ENCODE measurements around the gene SRSF6.
"Not testable (repeated sequence)": the region's sequence is repeated elsewhere in the genome, so short reads cannot be mapped to it uniquely, and the experiment has no call there.

SRSF6 gene

DNA sequence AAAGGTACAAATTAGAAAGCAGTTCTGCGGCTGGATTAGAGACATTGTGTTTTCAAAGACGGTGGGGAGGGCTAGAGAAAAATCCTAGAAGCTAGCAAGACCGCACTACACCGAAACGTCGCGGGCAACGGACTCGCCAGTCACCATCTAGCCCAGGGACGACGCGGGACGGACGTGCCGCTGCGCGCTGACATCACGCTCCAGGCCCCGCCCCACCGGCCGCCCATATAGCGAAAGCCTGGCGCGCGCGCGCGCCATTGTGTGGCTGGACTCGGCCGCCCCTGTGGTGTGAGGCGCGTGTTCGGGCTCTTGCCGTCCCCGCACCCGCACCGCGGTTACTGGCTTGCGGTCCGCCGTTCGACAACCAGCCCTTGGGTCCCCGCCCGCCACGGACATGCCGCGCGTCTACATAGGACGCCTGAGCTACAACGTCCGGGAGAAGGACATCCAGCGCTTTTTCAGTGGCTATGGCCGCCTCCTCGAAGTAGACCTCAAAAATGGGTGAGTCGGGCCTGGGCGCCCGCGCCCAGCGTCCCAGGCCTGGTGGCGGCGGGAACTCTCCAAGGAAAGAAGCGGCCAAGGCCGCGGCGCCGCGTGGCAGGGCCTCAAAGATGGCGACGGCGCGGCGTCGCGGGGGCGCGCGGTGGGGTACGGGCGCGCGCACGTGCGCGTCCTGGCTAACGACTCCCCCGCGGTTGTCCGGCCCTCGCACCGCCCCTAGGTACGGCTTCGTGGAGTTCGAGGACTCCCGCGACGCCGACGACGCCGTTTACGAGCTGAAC is at the start of gene SRSF6:
Gene SRSF6, plus strand, starts transcription at position 257 of the 782 bp plus-strand sequence. Its CDS starts 138 bp downstream, at position 395.
- no peak for DNase-seq (ENCODE audit: low read depth)
- TF ChIP-seq, protein P1, sequence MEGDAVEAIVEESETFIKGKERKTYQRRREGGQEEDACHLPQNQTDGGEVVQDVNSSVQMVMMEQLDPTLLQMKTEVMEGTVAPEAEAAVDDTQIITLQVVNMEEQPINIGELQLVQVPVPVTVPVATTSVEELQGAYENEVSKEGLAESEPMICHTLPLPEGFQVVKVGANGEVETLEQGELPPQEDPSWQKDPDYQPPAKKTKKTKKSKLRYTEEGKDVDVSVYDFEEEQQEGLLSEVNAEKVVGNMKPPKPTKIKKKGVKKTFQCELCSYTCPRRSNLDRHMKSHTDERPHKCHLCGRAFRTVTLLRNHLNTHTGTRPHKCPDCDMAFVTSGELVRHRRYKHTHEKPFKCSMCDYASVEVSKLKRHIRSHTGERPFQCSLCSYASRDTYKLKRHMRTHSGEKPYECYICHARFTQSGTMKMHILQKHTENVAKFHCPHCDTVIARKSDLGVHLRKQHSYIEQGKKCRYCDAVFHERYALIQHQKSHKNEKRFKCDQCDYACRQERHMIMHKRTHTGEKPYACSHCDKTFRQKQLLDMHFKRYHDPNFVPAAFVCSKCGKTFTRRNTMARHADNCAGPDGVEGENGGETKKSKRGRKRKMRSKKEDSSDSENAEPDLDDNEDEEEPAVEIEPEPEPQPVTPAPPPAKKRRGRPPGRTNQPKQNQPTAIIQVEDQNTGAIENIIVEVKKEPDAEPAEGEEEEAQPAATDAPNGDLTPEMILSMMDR (IDR thresholded peaks at IDR 0.05; ENCODE audit: control insufficient read depth, extremely low read depth, insufficient read depth), result no peak
- peak within 1 kb of the TSS; percentile 88 for H3K4me3 ChIP-seq (ENCODE audit: low read depth, low read length)

DNA sequence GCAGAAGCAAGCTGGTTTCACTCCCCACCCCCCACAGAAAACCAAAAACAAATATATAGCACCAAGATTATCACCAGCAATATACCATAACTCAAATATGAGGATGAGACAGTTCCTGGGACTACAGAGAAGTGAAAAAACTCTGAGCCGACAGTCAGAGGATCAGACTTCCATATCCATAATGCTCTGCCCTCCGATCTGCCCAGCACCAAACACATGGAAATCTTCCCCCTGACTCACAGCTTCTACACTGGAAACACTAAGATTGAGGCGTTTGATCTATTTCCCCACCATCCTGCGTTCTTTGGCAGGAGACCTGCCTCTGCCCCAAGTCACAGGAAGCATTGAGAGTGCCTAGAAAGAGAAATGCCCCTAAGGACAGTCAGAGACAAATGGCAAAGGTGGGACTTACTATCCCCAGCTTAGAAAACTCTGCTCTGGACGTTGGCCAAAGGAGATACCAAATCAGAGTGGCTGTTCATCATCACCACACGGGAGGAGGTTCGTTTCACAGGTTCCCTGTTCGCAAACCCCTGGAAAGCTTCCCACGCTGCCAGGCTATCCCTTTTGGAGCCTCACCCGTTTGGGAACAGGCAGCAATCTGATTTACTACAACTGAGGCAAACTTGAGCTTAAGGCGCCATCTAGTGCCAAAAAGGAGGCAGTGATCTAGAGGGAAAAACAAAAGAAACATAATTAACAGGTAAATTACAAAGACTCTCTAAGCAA is 48.7 kb upstream of the SRSF6 start:
- TF ChIP-seq, protein P1 (IDR thresholded peaks at IDR 0.05; ENCODE audit: control insufficient read depth, extremely low read depth, insufficient read depth), result peak; percentile 80
- peak; percentile 14 for DNase-seq (ENCODE audit: low read depth)
- no peak overlapping the region for H3K4me3 ChIP-seq (ENCODE audit: low read depth, low read length)

DNA sequence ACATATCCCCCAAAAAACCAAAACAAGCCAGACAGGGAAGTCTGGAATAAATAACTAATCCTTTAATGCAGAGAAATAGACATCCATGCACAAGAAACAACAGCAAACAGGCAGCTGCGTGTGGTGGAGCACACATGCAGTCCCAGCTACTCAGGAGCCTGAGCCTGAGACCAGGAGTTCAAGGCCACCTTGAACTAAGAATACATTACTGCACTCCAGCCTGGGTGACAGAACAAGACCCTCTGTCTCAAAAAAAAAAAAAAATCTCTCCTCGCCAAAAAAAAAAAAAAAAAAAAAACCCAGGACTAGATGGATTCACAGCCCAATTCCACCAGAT is 48.2 kb upstream of the SRSF6 start:
- H3K4me3 ChIP-seq (ENCODE audit: low read depth, low read length), result no peak overlapping the region
- no peak for DNase-seq (ENCODE audit: low read depth)
- TF ChIP-seq, protein P1 (IDR thresholded peaks at IDR 0.05; ENCODE audit: control insufficient read depth, extremely low read depth, insufficient read depth), result no peak

DNA sequence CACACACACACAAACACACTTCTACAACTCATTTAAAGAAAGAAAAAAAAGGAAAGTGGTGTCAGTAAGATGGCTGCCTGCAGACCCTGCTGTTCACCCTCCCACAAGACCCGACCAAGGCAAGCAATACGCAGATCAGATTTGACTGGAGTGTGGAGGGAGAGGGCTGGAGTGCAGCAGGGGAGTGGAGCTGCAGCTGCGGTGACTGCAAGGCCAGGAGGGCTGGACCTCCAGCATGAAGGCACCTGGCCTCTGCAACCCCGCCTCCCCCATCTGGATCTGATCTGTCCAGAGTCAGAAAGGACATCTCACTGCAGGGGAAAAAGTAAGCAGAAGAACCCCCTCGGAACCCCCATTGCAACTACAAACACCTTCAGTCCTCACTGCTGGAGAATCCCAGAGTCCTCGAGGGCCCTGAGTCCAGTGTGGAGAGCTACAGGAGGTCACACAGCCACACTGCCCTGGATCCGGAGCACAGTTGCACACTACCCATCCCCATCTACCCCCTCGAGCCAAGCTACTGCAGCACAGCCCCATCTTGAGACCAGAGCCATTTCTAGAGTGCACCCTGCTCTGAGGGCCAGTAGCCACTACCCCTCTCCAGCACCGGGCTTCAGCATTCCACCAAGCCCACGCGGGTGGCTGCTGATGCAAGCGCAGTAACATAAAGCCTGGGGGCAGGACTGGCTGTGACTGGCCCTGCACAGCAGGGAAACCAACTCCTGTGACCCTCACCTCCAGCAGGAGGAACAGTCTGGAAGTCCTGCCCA is 41.9 kb upstream of the SRSF6 start:
- TF ChIP-seq, protein P1 (IDR thresholded peaks at IDR 0.05; ENCODE audit: control insufficient read depth, extremely low read depth, insufficient read depth), result no peak
- no peak overlapping the region for H3K4me3 ChIP-seq (ENCODE audit: low read depth, low read length)

DNA sequence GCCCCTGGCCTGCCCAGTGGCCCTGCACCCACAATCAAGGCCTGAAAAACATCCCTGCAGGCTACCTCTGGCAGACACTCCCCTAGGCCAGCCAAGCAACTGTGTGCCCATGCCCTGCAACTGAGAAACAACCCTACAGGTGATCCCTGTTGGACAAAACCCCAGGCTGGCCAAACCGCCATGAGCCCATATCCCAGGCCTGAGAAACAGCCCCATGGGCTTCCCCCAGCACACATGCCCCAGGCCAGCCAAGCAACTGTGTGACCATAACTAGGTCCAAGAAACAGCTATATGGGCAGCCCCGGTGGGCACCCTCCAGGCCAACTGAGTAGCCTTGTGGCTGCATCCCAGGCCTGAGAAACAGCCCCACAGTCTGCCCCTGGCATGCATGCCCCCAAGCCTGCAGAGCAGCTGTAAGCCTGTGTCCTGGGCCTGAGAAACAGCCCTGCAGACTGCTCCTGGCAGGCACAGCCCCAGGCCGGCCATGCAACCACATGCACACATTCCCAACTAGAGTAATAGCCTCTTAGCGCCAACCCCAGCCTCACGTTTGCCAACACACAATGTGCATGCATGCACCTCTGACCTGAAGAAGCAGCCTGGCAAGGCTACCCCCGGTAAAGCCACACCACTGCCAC is 41.0 kb upstream of the SRSF6 start:
- TF ChIP-seq, protein P1 (IDR thresholded peaks at IDR 0.05; ENCODE audit: control insufficient read depth, extremely low read depth, insufficient read depth), result no peak
- H3K4me3 ChIP-seq (ENCODE audit: low read depth, low read length), result no peak overlapping the region
- DNase-seq (ENCODE audit: low read depth), result no peak

More for the DNA sequence above, 41.9 kb upstream of the SRSF6 start:
- DNase-seq (ENCODE audit: low read depth), result no peak

DNA sequence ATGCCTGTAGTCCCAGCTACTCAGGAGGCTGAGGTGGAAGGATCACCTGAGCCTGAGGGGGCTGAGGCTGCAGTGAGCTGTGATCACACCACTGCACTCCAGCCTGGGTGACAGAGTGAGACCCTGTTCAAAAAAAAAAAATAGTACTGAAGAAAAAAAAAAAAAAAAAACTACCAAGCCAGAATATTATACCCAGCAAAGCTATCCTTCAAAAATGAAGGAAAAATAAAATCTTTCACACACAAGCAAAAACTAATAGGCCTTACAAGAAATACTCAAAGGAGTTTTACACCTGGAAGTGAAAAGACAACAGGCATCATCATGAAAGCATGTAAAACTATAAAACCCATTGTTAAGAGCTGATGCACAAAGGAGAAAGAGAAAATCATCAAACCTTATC is 37.5 kb upstream of the SRSF6 start:
- no peak overlapping the region for H3K4me3 ChIP-seq (ENCODE audit: low read depth, low read length)
- TF ChIP-seq, protein P1 (IDR thresholded peaks at IDR 0.05; ENCODE audit: control insufficient read depth, extremely low read depth, insufficient read depth), result no peak
- no peak for DNase-seq (ENCODE audit: low read depth)

DNA sequence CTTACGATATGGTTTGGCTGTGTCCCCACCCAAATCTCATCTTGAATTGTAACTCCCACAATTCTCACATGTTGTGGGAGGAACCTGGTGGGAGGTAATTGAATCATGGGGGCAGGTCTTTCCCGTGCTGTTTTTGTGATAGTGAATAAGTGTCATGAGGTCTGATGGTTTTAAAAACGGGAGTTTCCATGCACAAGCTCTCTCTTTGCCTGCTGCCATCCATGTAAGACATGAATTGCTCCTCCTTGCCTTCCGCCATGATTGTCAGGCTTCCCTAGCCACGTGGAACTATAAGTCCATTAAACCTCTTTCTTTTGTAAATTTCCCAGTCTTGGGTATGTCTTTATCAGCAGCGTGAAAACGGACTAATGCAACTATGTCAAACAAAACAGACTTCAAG is 36.8 kb upstream of the SRSF6 start:
- H3K4me3 ChIP-seq (ENCODE audit: low read depth, low read length); DNase-seq (ENCODE audit: low read depth): not testable (repeated sequence)
